Activated CD4-positive, alpha-beta memory T cell treated with anti-CD3 and anti-CD28 coated beads for 36 hours (primary cell): ENCODE measurements around the gene CD34. TPM values are rescaled to one million over a fixed set of nuclear protein-coding genes. Genes with fewer than 3 reads are reported as not detected.

ENCODE experiments used
- total RNA-seq, 2 experiments: library from RNA; stranded (reverse); gene quantifications; one replicate each; pipeline ENCODE4 v1.2.3, GENCODE V29; 2021

Gene CD34
- total RNA-seq, 2 experiments from 2014 or later = not detected

Other genes starting within 250 kb of the CD34 start
- 10 to 100 TPM; 94.6 to 96.9 TPM for gene CD46, start 159.1 kb downstream of the CD34 start, total RNA-seq